ENCODE measurements around the gene FASN. TPM values are rescaled to one million over a fixed set of nuclear protein-coding genes. Genes with fewer than 3 reads are reported as not detected.

The FASN gene
- total RNA-seq, 6 donors from 2014 or later, result 191 to 805 (median 577) TPM

DNA sequence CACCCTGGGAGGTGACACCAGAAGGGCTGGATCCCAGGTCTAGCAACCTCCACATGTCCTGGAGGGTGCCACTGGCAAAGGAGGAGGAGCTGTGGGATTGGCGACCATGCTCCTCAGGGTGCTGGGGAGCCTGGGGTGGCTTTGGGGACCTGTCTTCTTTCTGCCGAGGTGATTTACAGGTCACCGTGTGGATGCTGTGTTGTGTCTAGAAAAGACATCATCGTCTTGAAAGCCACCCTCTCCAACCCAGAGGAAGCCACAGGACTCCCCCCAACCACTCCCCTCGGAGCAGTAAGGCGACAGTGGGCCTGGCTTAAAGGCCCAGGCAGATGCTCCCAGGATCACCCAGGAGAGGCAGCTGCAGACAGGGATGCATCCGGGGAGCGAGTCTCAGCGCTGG, 29.7 kb upstream of the FASN start:
- Histone ChIP-seq H3K36me3 (peaks cover 0 to 29% (median 9%) of the 10 kb centered on the region in 4 donors), H3K4me3 (no peak overlapping the region), H3K4me1 (peaks cover 0 to 3% (median 0%) of the 10 kb centered on the region in 4 donors), H3K9me3 (no peaks in the 10 kb centered on the region), H3K27ac (no peak overlapping the region), H3K27me3 (no peaks in the 10 kb centered on the region)
- no peak for DNase-seq
- WGBS, 2 donors, result 94 to 100% methylated on average over 3 to 9 of the region's 9 CpGs
- no peak for ATAC-seq (ENCODE audit: low FRiP score in 2 of 2)
- TF ChIP-seq, protein P1, sequence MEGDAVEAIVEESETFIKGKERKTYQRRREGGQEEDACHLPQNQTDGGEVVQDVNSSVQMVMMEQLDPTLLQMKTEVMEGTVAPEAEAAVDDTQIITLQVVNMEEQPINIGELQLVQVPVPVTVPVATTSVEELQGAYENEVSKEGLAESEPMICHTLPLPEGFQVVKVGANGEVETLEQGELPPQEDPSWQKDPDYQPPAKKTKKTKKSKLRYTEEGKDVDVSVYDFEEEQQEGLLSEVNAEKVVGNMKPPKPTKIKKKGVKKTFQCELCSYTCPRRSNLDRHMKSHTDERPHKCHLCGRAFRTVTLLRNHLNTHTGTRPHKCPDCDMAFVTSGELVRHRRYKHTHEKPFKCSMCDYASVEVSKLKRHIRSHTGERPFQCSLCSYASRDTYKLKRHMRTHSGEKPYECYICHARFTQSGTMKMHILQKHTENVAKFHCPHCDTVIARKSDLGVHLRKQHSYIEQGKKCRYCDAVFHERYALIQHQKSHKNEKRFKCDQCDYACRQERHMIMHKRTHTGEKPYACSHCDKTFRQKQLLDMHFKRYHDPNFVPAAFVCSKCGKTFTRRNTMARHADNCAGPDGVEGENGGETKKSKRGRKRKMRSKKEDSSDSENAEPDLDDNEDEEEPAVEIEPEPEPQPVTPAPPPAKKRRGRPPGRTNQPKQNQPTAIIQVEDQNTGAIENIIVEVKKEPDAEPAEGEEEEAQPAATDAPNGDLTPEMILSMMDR (IDR thresholded peaks at IDR 0.05), result no peak
- TF ChIP-seq POLR2AphosphoS5 (IDR thresholded peaks at IDR 0.05) (no peak), EP300 (IDR thresholded peaks at IDR 0.05) (no peak), POLR2A (IDR thresholded peaks at IDR 0.05) (no peak)

DNA sequence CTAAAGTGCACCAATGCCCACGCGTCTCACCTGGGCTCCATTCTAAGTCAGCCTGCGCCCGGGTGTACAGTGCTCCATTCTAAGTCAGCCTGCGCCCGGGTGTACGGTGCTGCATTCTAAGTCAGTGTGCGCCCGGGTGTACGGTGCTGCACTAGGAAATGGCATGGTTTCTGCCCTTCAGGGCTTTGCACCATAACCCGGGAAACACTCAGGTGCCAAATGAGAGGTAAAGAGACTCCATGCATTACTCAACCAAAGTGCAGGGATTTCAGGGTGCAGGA, 29.2 kb upstream of the FASN start:
- DNase-seq (no peak), ATAC-seq (ENCODE audit: low FRiP score in 2 of 2) (no peak)
- H3K4me3 ChIP-seq, result no peak overlapping the region
- no peaks in the 10 kb centered on the region for H3K9me3 ChIP-seq
- TF ChIP-seq POLR2A (IDR thresholded peaks at IDR 0.05) (no peak), EP300 (IDR thresholded peaks at IDR 0.05) (no peak), POLR2AphosphoS5 (IDR thresholded peaks at IDR 0.05) (no peak)
- TF ChIP-seq, protein P1 (IDR thresholded peaks at IDR 0.05), result no peak
- no peaks in the 10 kb centered on the region for H3K27me3 ChIP-seq
- H3K27ac ChIP-seq, result no peak overlapping the region
- 77 to 80% methylated on average over 7 to 11 of the region's 11 CpGs for WGBS, 2 donors
- no peaks in the 10 kb centered on the region for H3K4me1 ChIP-seq
- peaks cover 0 to 29% (median 9%) of the 10 kb centered on the region in 4 donors for H3K36me3 ChIP-seq

DNA sequence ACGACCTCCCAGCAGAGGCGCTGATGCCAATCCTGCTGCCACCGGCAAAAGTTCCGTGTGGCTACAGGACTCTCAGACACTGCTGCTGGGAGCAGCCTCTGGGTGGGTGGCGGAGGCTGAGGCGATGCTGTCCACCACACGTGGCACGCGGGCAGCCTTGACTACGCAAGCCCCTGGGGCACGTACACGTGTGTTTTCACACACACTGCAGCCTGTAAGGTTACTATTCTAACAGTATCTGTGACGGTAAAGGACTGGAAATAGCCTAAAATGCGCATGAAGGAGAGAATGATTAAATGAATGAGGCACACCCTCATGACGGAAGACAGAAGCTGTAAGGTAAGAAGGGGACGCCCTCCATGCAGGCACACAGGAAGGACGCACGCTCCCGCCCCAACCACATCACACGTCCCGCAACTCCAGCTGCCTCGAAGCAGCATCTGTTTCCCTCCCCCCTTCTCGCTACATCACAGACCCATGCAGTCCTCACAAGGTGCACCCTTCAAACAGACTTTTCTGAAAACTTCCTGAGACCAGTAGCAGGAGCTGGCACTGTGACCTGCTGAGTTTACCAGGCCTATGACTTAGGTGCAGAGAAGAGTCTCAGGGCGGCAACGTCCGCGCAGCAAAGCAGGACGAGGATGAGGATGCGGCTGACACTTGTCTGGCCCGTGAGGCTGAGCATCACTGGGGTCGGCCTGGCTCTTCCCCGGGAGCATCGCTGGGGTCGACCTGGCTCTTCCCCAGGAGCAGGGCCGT, 28.7 kb upstream of the FASN start:
- Histone ChIP-seq H3K27me3 (no peaks in the 10 kb centered on the region), H3K36me3 (peaks cover 0 to 29% (median 9%) of the 10 kb centered on the region in 4 donors), H3K4me3 (no peak overlapping the region), H3K9me3 (no peaks in the 10 kb centered on the region), H3K4me1 (no peaks in the 10 kb centered on the region), H3K27ac (no peak overlapping the region)
- TF ChIP-seq, protein P1 (IDR thresholded peaks at IDR 0.05), result no peak
- no peak for TF ChIP-seq EP300 (IDR thresholded peaks at IDR 0.05)
- TF ChIP-seq POLR2AphosphoS5 (IDR thresholded peaks at IDR 0.05), result no peak
- TF ChIP-seq POLR2A (IDR thresholded peaks at IDR 0.05), result no peak
- 82 to 85% methylated on average over 30 to 34 of the region's 35 CpGs for WGBS, 2 donors
- ATAC-seq (ENCODE audit: low FRiP score in 2 of 2), result peak; percentile 19 to 28
- peak in 1 of 2 donors; percentile 63 for DNase-seq

DNA sequence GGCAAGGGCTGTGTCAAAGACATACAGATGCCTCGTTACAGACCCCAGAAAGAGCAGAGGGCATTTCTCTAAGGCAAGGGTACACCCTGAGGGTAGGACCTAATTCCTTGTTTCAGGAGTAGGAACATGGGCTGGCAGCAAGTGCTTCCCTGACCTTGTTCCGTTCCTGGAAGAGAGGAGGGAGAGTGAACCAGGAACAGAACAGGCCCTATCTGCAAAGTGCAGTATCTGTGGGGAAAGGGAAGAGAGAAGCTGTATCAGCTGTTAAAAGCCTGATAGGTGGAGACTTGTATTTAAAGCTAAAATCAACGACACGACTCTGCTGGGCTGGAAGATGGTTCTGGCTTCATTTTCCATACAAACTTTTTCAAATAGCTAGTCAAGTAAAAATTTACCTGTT, 26.1 kb upstream of the FASN start:
- no peak for DNase-seq

More for the DNA sequence above, 26.1 kb upstream of the FASN start:
- Histone ChIP-seq H3K4me1 (peaks cover 3 to 8% (median 6%) of the 10 kb centered on the region in 4 donors), H3K4me3 (no peak overlapping the region), H3K9me3 (no peaks in the 10 kb centered on the region), H3K36me3 (peaks cover 0 to 29% (median 9%) of the 10 kb centered on the region in 4 donors), H3K27me3 (no peaks in the 10 kb centered on the region), H3K27ac (no peak overlapping the region)
- TF ChIP-seq POLR2AphosphoS5 (IDR thresholded peaks at IDR 0.05) (no peak), EP300 (IDR thresholded peaks at IDR 0.05) (no peak), POLR2A (IDR thresholded peaks at IDR 0.05) (no peak)
- TF ChIP-seq, protein P1 (IDR thresholded peaks at IDR 0.05), result no peak
- 87 to 88% methylated on average over 4 of the region's 4 CpGs for WGBS, 2 donors
- no peak for ATAC-seq (ENCODE audit: low FRiP score in 2 of 2)
